DMS 273 (cell line): ENCODE results near the gene SMIM10.
"Not testable (repeated sequence)": the region's sequence is repeated elsewhere in the genome, so short reads cannot be mapped to it uniquely, and the experiment has no call there.

ENCODE experiments used
- DNase-seq: peaks from one replicate; lab custom pipeline; 2025; ENCODE audit not compliant: unreplicated experiment; lab: John Stamatoyannopoulos, UW

SMIM10 gene

DNA sequence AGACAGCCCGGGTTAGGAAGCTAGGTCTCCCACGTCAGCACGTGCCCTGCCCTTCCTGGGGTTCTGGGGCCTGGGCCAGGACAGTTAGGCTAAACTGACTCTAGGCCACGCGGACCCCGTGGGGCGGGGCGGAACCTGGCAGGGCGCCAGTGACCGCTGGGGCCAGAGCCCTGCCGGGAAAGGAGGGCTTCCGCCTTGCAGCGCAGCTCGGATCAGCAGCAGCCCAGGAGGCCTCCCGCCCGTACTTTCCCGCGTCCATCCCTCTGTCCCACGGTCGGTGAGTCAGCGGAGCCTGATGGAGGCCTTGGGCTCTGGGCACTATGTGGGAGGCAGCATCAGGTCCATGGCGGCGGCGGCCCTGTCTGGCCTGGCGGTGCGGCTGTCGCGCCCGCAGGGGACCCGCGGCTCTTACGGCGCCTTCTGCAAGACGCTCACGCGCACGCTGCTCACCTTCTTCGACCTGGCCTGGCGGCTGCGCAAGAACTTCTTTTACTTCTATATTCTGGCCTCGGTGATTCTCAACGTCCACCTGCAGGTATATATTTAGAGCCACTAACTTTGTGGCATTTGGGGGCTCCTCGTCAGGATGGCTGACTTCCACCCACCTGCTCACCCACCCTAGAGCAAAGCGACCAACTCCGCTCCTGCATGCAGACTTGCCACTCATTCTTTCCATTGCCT, at the start of gene SMIM10:
Gene SMIM10 (plus strand): TSS at position 191 of the 681 bp plus-strand sequence. CDS start 105 bp downstream, at position 296.
- DNase-seq: no peak

DNA sequence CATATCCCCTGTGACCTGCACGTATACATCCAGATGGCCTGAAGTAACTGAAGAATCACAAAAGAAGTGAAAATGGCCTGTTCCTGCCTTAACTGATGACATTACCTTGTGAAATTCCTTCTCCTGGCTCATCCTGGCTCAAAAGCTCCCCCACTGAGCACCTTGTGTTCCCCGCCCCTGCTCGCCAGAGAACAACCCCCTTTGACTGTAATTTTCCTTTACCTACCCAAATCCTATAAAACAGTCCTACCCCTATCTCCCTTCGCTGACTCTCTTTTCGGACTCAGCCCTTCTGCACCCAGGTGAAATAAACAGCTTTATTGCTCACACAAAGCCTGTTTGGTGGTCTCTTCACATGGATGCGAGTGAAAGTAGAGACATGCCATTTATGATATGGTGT, 44.4 kb upstream of the SMIM10 start:
- not testable (repeated sequence) for DNase-seq

DNA sequence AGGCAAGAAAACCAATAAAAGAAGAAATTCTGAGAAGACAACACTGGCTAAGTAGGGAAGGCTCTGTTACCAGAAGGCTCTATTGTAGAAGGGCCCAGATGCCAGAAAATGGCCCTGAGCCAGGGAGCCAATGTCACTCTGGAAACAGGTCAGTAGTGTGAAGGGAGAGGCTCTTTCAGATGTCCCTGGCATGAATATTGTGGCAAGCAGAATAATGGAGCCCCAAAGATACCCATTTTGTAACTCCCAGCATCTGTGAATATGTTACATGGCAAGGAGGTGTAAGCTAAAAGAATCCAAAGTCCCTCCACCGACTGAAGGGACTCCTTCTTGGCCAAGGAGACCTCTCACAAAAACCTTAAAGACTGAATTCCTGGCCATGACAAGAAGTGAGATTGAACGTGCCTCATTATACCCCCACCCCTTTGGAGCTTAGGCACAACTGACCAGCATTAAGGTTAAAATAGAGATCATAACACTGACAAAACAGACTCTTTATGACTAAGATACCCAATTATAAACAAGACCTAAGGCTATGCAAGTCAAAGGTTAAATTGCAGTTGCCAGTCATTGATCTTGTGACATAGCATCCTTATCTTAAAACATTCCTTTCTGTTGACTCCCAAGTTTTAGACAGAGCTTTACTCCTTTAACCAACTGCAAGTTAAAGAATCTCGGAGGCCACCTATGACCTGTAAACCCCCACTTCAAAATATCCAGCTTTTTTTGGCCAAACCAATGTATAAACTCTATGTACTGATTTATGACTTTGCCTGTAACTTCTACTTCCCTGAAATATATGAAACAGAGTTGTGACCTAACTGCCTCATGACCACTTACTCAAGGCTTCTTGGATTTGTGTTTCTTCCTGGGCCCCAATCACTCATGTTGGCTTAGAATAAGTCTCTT, 42.2 kb upstream of the SMIM10 start:
- DNase-seq: peak; percentile 20

DNA sequence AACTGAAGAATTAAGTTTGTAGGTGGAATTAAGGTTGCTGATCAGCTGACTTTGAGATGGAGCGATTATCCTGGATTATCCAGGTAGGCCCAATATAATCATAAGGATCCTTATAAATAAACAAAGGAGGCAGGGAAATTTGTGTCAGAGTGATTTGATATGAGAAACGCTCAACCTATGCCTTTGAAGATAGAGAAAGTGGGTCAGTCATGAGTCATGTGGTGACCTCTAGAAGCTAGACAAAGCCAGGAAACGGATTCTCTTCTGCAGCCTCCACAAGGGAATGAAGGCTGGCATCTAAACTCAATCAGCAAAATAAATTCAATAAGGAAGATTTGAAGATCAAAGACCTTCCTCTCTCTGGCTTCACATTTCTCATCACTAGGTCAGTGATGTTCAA, 41.5 kb upstream of the SMIM10 start:
- no peak for DNase-seq

DNA sequence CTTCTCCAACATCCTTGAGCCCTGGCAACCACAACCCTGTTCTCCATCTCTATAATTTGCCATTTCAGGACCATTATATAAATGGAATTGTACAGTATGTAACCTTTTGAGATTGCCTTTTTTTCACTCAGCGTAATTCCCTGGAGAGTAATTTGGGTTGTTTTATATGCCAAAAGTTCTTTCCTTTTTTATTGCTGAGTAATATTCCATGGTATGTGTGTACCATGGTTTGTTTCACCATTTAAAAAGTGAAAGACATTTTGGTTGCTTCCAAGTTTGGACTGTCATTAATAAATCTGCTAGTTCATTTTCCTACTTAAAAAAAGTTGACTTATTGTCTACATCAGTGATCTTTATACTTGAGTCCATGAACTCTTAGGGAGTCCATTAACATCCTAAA, 33.0 kb upstream of the SMIM10 start:
- no peak for DNase-seq

DNA sequence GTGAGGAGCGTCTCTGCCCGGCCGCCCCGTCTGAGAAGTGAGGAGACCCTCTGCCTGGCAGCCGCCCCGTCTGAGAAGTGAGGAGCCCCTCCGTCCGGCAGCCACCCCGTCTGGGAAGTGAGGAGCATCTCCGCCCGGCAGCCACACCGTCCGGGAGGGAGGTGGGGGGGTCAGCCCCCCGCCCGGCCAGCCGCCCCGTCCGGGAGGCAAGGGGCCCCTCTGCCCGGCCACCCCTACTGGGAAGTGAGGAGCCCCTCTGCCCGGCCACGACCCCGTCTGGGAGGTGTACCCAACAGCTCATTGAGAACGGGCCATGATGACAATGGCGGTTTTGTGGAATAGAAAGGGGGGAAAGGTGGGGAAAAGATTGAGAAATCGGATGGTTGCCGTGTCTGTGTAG, 30.4 kb upstream of the SMIM10 start:
- DNase-seq: not testable (repeated sequence)

DNA sequence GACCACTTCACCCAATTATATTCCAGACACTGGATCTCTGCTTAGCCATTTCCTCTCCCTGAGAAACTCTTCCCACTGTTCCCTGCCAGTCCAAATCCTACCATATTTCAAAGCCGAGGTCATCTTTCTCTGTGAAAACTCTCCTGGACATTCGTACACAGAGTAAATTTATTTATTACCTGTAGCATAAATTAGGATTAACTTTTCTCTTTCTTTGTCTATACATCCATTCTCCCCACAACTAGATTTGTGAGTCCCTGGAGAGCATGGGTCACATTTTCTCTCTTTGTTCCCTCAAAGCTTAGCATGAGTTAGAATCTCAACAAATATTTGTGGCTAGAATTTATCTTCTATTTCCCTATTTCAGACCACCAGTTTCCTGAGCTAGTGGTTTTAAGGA, 27.8 kb upstream of the SMIM10 start:
- no peak for DNase-seq

DNA sequence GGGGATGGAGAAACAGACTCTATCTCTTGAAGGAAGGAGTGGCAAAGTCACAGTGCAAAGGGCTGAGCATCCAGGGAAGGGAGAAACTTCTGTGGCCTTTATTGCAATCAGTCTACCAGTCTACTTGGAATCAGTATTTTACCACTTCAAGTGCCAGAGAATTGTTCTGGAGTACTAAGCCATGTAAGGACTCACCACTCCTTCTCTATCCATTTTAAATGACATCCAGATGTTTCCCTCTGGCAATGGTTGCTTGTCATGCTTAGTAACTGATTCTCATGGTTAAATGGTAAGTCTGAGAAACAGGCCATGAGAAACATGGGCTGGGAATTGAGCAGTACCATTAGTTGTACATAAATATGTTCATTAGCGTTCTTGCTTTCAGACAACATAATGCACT, 21.1 kb upstream of the SMIM10 start:
- no peak for DNase-seq

DNA sequence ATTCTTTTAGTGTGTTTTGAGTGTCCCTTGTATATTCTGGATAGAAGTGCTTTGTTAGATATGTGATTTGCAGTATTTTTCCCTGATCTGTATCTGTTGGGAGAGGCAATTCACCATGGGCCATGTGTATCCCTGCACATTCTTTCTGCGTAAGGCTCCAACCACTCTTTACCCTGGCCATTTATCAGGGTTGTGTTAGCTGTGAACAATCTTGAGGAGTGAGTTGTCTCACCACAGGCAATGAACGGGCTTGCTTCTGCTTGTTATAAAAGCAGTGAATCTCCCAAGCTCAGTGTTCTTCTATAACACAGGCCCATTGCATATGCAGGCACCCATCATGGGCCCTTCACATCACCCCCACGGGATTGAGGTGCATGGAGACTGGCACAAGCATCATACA, 18.9 kb upstream of the SMIM10 start:
- DNase-seq: no peak

DNA sequence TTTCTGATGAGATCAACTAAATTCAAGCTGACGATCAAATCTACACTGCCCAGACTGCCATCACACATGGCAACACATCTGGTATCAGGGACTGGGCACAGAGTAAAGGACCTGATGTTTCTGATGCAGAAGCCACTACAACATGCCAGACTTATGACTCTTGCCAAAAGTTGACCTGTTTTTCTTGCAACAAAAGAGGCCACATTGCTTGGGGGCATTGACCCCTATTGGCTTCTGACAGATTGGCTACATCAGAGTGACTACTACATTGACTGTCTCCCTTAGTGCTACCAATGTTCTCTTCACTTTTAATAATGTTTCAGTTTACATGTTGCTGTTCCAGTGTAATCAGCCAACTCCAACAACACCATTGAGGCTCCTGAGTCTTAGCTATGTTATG, 15.3 kb upstream of the SMIM10 start:
- no peak for DNase-seq

DNA sequence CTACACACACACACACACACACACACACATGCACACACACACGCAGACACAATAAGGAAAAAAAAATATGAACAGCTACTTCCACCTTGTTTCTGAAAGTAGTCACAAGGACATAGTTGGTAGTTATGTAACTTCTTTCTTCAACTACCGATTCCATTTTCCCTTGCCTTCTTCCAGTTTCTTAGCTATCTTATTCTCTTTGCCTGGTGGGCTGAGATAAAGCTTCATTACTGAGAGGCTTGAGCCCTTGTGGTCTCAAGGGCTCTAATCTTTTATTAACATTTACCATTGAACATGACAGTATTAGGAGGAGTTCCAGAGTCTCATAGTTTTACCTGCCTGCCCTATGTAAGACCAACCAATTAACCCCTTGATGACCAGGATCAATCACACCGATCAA, 8.9 kb upstream of the SMIM10 start:
- no peak for DNase-seq

DNA sequence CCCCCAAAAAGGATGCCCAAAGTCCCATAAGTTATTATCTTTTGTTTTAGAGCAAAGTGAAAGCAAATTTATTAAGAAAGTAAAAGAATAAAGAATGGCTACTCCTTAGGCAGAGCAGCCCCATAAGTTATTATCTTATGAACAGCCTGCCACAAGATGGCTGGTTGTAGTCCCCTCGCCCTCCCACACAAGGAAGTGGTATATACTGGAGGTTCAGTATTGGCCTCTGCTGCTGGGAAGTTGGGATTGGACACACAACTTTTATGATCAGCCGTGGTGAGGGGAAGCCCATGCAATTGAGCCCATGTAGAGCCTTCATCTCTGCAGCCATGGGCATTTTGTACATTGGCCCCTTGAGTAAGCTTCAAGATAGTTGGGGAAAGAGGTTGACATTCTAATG, 8.0 kb upstream of the SMIM10 start:
- DNase-seq: no peak

DNA sequence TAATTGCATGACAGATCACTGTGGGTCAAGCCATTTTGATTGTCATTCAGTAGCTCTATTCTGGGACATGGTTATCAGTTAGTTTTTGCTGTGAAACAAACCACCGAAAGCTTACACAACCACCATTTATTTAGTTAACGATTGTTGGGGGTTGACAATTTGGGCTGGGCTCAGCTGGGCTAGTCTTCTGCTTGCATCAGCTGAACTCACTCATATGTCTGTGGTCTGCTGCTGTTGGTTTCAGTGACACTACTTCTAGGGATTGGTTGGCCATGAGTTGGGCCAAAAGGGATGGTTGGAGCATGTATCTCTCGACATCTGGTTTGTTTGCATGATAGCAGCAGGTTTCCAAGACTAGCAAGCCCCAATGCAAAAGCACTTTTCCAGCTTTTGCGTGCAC, 5.3 kb upstream of the SMIM10 start:
- no peak for DNase-seq

DNA sequence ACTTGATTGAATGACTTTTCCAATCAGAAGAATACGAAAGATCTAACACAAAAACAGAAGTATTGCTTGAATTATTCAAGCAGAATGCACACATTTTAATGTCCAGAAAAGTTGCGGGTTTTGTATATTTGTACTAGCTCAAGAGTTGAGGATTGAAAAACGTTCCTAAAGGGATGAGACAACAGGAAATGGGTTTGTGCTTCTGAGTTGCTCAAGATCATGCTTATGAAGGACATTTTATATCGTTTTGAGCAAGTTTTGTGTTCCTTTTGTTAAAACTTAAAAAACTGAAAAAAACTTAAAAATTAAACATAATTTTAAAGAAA, 353 bp upstream of the SMIM10 start:
- no peak for DNase-seq

DNA sequence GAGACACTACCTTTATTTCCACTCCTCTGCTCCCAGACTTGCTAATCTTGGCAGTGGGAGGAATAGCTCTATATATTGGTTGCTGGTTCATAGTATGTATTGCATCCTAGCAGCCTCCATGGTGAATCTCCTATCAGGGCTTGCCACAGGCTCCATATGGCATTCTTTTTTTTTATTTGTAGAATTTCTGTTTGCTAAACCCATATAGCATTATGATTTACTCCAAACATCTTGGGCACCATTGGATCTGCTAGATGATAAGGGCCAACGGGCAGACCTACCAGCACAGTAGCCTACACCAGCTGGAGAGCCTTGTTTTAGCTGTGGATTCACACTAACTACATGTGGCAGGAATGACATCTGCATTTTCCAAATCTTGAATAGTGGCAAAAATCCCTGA, 6.9 kb downstream of the SMIM10 start:
- DNase-seq: no peak

DNA sequence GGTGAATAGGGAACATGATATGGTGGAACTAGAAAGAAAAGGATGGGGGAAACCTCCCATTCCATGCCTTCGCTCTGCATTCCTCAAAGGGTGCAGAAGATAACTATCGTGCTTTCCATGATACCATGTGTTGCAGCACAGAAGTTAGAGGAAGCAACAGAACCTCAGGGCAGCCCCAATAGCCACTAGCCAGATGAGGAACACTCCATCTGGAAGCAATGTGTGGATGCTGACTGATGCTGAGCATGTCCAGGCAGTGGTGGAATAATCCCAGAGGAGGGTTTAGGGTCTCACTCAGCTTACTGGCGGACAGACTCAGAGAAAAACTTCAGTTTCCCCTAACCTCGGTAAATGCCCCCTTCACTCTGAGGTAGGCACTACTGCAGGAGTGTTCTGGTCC, 7.5 kb downstream of the SMIM10 start:
- no peak for DNase-seq

DNA sequence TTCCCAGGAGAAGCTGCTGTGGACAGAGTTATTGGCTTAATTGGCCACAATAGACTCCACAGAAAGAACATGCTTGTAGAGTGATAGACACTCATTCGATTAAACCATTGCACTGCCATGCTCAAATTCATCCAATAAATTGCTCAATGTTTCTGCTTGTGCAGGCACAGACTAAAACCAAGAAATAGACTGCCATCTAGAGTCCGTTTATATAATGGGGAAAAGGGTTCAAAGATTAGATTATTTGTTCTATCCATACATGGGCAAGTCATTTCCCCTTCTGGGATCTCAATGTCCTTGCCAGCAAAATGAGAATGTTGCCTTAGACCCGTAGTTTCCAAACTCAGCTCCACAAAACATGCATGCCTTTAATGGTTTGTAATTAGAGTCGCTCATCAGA, 8.7 kb downstream of the SMIM10 start:
- peak; percentile 68 for DNase-seq

DNA sequence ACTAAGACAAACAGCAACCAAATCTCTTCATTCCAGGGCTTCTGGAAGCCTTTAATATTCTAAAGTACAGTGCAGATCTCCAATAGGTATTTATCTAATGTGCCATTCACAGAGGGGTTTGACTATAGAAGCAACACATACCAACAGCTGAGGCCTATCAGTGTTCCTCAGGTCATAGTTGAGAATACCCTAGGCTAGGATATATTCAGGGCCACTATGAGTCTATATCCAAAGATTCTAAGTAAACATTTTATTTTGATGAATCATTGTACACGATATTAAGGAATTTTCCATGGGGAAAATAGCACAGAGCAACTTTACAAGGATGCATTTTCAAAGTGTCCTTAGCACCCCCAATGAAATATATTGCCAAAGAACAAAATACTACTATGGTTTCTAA, 9.7 kb downstream of the SMIM10 start:
- DNase-seq: no peak

DNA sequence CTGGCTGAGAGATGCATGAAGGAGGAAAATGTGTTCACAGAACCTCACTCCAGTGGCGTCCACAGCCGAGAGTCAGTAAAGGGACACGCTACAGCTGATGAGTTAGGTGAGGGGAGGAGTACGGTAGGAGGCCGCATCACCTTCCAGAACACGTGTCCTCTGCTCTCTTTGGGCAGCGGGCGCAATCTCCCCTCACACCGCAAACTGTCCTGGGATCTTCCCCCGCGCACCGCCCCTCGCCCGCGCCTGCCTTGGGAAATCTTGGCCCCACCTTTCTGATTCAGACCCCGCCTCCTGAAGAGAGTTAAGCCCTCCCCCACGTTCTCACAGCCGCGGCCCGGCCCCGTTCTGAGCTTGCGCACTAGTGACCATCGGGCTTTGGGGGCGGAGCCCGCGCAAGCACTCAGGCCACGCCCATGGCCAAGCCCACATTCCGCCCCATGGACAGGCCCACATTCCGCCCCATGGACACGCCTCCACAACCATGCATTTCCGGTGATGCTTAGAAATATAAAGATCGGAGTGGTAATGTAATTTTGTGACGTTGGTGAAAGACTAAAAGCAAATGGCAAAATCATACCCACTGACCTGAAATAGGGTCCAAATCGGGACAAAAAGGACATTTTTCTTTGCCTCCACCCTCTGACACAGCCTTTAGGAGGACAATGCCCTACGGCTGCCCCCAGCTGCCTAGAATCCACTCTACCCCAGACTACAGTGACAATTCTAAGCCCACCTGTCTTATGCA, 13.3 kb downstream of the SMIM10 start:
- peak; percentile 96 for DNase-seq

DNA sequence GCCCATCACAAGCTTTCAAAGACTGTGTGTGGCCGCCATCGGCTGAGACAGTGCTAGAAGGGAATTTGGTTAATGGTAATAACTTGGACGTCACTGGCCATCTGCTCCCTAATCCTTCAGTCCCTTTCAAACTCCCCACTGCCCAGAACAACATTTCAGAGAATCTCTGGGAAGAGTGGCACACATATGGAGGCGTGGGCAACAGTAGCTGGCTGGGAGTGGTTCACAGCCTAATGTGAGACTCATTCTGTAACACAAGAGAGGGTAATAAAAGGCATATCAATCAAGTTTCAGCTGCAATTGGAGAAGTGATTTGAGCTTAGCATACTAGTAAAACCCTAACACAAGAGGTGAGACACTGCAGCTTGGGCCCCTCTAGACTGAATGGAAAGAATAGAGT, 15.4 kb downstream of the SMIM10 start:
- DNase-seq: no peak

DNA sequence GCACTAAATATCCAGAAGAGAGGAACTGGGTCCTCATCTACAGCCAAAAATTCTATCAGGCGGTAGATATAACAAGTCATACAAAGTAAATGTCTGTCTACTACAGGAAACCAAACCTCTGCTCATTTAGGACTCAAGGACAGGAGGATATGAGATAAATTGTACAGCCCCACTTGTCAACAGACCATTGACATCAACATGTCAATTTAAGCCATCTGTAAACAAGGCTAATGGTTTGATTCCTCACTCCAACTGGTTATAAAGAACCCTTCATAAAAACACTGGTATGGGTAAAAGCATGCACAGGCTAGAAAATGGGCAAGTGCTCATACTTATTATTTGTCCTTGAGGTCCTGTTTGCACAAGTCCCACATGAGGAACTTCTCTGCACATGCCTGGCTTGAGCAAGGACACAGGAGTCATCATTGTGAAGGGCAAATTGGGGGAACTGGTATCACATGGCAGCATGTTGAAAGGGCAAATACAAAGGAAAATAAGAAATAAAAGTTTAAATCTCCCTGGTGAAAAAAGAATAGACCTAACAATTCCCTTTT, 18.3 kb downstream of the SMIM10 start:
- no peak for DNase-seq

DNA sequence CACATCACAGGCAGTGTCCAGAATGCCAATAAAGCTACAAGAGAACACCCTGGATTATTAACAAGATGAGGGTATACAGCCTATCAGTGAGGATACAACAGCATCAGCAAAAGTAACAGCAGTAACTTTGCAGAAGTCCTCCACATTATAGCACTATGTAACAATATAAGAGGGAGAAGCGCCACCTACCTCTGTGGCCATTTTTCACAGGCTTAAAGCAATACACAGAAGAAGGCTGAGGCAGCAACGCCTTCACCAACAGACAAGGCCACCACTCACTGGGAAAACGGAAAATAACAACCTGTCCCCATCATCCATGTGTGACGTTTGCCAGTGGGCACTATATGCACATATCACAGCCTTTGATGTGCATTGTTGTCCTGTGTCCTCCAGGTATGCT, 19.0 kb downstream of the SMIM10 start:
- no peak for DNase-seq
